GM12892 (cell line): ENCODE results near the gene SELENOT.

Experiments
- POLR2A ChIP-seq: IDR thresholded peaks from 2 replicates; pipeline ENCODE4 v1.6.1; 2011; ENCODE audit warnings: low read depth, low read length, control low read depth
- POLR2AphosphoS5 ChIP-seq: IDR thresholded peaks from 2 replicates; pipeline ENCODE4 v1.6.1; 2011; ENCODE audit warnings: low read depth, low read length, control low read depth
- TAF1 ChIP-seq: IDR thresholded peaks from 2 replicates; pipeline ENCODE4 v1.6.1; 2011; ENCODE audit warnings: low read depth, mild to moderate bottlenecking, control low read depth, low read length, borderline replicate concordance

- TF ChIP-seq POLR2A (no peak), TAF1 (no peak), POLR2AphosphoS5 (no peak)
Observed at GRCh38 chr3:150627557-150627956, 24.4 kb downstream of the SELENOT start.
